ENCODE results near the gene LPIN1. TPM values are rescaled to one million over a fixed set of nuclear protein-coding genes. Genes with fewer than 3 reads are reported as not detected.

LPIN1 gene
- total RNA-seq, 1 donor = 62.2 TPM

DNA sequence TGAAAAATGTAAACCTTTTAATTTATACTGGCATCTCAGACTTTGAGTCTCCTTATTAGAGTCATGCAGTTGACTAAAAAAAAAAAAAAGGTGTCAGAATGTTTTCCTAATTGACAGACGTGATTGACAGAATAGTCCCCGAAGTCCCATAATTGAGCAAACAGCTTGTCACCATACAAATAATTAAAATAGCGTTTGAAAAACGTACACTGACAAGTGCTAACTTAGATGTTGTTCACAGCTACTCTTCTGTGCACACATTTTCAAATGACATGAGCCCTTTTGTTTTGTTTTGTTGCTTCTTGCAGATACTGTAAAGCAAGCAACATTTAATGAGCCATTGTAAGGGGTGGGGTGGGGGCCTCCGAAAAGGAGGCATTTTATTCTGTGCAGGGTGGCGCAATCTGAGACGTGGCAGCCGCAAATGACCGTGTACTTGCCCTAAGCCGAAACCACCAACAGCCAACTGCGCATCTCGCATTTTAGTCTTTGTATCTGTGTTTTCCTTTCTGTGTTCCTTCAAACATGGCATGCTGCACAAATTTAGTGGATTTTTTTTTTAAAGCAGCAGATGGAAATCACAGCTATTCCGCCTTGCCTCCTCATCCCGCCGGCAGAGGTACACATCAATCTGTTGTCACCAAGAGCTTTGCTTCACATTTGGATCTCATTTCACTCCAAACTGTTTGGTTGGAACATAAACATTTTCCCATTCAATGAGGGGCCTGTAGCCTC lies 52.4 kb downstream of the LPIN1 start:
- no peak overlapping the region for H3K4me3 ChIP-seq (ENCODE audit: low read depth, low read length)
- no peak for DNase-seq (ENCODE audit: low read depth)
- TF ChIP-seq, protein P1, sequence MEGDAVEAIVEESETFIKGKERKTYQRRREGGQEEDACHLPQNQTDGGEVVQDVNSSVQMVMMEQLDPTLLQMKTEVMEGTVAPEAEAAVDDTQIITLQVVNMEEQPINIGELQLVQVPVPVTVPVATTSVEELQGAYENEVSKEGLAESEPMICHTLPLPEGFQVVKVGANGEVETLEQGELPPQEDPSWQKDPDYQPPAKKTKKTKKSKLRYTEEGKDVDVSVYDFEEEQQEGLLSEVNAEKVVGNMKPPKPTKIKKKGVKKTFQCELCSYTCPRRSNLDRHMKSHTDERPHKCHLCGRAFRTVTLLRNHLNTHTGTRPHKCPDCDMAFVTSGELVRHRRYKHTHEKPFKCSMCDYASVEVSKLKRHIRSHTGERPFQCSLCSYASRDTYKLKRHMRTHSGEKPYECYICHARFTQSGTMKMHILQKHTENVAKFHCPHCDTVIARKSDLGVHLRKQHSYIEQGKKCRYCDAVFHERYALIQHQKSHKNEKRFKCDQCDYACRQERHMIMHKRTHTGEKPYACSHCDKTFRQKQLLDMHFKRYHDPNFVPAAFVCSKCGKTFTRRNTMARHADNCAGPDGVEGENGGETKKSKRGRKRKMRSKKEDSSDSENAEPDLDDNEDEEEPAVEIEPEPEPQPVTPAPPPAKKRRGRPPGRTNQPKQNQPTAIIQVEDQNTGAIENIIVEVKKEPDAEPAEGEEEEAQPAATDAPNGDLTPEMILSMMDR (IDR thresholded peaks at IDR 0.05; ENCODE audit: insufficient read depth, low read depth, low read length) = no peak

DNA sequence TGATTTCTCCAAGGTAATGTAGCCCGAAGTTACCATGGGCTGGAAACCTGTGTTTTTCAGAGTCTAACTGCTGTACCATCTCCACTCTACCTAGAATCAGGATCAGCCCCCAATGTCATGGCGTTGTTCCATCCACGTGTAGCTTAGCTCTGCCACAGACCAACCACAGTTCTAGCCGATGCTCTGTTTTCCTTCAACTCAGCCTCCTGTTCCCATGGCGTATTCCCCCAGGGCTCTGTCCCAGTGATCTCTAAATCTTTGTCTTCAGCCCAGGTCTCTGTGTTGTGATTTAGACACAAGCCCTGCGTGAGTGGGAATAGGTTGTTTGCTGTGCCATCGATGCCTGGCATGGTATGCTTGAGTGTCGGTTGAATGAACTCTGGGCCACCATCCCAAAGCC lies 53.4 kb downstream of the LPIN1 start:
- DNase-seq (ENCODE audit: low read depth) = no peak
- no peak overlapping the region for H3K4me3 ChIP-seq (ENCODE audit: low read depth, low read length)
- TF ChIP-seq, protein P1 (IDR thresholded peaks at IDR 0.05; ENCODE audit: insufficient read depth, low read depth, low read length) = no peak

DNA sequence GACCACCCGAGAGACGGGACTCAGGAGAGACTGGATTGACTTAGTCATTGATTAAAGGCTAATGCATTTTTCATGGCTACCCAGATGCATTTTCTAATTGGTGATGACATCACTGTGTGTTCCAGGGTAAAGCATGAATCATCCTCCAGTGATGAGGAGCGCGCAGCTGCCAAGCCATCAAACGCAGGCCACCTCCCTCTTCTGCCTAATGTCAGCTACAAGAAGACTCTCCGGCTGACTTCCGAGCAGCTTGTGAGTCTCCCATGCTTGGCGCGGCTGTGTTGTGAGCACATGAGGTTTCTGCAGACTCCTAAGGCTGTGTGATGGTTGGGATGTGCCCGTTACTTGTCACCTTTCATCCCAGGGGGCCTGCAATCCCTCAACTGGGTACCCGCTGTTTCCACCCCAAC lies 56.4 kb downstream of the LPIN1 start:
- TF ChIP-seq, protein P1 (IDR thresholded peaks at IDR 0.05; ENCODE audit: insufficient read depth, low read depth, low read length) = no peak
- H3K4me3 ChIP-seq (ENCODE audit: low read depth, low read length) = no peak overlapping the region
- peak; percentile 64 for DNase-seq (ENCODE audit: low read depth)

DNA sequence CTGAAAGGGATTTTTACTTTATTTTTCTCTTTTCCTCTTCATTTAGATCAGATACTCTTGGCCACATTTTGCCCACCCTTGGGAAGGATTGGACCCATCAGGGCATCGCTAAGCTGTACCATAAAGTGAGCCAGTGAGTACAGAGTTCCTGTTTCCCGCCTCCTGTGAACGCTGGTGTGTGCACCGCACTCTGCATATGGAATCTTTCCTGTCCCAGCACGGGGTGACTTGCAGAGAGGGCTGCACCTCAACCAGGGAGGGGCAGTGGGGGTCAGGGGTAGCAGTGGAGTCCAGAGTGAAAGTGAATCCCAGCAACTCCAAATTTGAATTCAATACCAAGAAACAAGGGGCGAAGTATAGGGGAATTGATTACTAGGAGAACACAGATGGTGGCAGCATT lies 58.6 kb downstream of the LPIN1 start:
- TF ChIP-seq, protein P1 (IDR thresholded peaks at IDR 0.05; ENCODE audit: insufficient read depth, low read depth, low read length) = no peak
- DNase-seq (ENCODE audit: low read depth) = no peak
- no peak overlapping the region for H3K4me3 ChIP-seq (ENCODE audit: low read depth, low read length)

DNA sequence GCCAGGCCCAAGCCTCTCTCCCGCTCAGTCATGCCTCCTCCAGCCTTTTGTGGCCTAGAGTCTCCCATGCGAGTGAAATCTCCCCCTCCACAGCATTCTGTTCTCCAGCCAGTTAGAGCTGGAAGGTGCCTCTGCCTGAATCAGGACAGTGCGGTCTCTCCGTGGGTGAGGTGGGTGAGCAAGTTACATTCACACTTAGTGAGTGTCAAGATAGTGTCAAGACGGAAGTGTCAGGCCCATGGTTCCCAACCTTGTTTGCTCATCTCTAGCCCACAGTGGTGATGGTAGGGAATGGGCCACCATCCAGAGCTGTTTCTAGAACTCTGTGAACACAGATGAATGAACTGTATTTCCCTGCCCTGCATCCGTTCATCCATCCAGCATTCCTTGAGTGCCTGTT lies 59.5 kb downstream of the LPIN1 start:
- TF ChIP-seq, protein P1 (IDR thresholded peaks at IDR 0.05; ENCODE audit: insufficient read depth, low read depth, low read length) = no peak
- no peak overlapping the region for H3K4me3 ChIP-seq (ENCODE audit: low read depth, low read length)
- no peak for DNase-seq (ENCODE audit: low read depth)

DNA sequence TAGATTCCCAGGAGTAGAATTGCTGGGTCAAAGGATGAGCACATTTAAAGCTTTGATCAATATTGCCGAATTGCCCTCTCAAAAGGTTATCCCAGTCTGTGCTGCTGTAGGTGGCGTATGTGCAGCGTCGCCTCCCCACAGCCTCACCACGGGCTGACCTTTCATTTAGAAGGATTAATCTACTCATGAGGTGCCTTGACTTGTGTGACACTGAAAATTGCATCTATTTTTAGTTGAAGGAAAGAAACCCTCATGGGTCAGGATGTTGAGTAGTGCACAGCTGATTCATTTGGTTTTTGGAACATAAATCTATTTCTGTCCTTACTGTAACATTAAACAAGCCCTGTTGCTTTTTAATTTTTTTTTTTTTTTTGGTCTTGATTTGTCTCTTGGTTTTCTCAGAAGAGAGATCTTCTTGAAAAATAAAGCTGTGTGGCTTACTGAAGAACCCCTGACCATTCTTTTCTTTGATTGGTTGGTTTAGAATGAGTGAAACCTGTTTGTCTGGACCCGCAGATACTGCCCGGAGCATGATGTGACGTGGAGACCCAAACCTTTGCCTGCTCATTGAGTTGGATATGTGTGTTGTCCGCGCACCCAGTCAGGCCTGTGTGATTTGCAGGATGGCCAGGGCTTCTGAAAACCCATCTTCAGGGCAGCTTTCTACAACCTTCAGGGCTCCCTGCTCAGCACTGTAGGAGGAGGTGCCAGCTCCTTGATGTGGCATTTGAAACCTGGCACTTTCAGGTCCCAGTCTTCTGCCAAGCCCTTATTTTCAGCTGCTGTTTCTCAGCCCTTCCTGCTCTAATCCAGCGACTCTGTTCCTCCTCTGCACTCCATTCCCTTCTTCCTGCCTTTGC lies 61.0 kb downstream of the LPIN1 start:
- TF ChIP-seq, protein P1 (IDR thresholded peaks at IDR 0.05; ENCODE audit: insufficient read depth, low read depth, low read length) = no peak

More for the DNA sequence above, 61.0 kb downstream of the LPIN1 start:
- H3K4me3 ChIP-seq (ENCODE audit: low read depth, low read length) = no peak overlapping the region
- DNase-seq (ENCODE audit: low read depth) = no peak

Measured in fibroblast of villous mesenchyme (primary cell).